ENCODE data around the gene MYH11.

MYH11 gene

GRCh38 chr16:15775209-15775608 is 81.6 kb downstream of the MYH11 start:
- ChIA-PET CTCF (interaction anchor here (1.2 to 2.4 kb wide), 3 partner anchors 9 to 20 kb away, joined by 3 to 11 read pairs (median 3); no protein-coding TSS in a partner anchor), POLR2A (no interaction called here)
- DNase-seq (ENCODE audit: extremely low spot score): no peak
- TF ChIP-seq CTCF (IDR thresholded peaks at IDR 0.05; ENCODE audit: control extremely low read depth, extremely low read depth, low read depth, missing control alignments): no peak

- TF ChIP-seq CTCF (IDR thresholded peaks at IDR 0.05; ENCODE audit: control extremely low read depth, extremely low read depth, low read depth, missing control alignments): no peak
- no peak for DNase-seq (ENCODE audit: extremely low spot score)
- ChIA-PET CTCF (interaction anchor here (1.8 to 2.4 kb wide), 2 partner anchors 8 to 47 kb away, joined by 4 to 11 read pairs; no protein-coding TSS in a partner anchor), POLR2A (no interaction called here)
These were observed 82.9 kb downstream of the MYH11 start for GRCh38 chr16:15773968-15774367.

- DNase-seq (ENCODE audit: extremely low spot score): no peak
- ChIA-PET CTCF (interaction anchor here (0.7 to 2.5 kb wide), 3 partner anchors 10 to 49 kb away, joined by 3 to 17 read pairs (median 5); no protein-coding TSS in a partner anchor), POLR2A (no interaction called here)
- no peak for TF ChIP-seq CTCF (IDR thresholded peaks at IDR 0.05; ENCODE audit: control extremely low read depth, extremely low read depth, low read depth, missing control alignments)
These were observed 84.1 kb downstream of the MYH11 start for GRCh38 chr16:15772579-15773293.

GRCh38 chr16:15771694-15772093 is 85.1 kb downstream of the MYH11 start:
- ChIA-PET POLR2A (no interaction called here), CTCF (interaction anchor here (1.1 to 2.5 kb wide), 2 partner anchors 15 to 50 kb away, joined by 3 to 17 read pairs; no protein-coding TSS in a partner anchor)
- no peak for TF ChIP-seq CTCF (IDR thresholded peaks at IDR 0.05; ENCODE audit: control extremely low read depth, extremely low read depth, low read depth, missing control alignments)
- no peak for DNase-seq (ENCODE audit: extremely low spot score)

GRCh38 chr16:15770512-15770911 is 86.3 kb downstream of the MYH11 start:
- DNase-seq (ENCODE audit: extremely low spot score): no peak
- CTCF ChIA-PET: interaction anchor here (0.7 to 2.5 kb wide), 5 partner anchors 14 to 417 kb away, joined by 3 to 17 read pairs (median 3); no protein-coding TSS in a partner anchor
- POLR2A ChIA-PET: no interaction called here
- no peak for TF ChIP-seq CTCF (IDR thresholded peaks at IDR 0.05; ENCODE audit: control extremely low read depth, extremely low read depth, low read depth, missing control alignments)

- CTCF ChIA-PET: interaction anchor here (0.7 to 2.5 kb wide), 3 partner anchors 52 to 417 kb away, joined by 3 to 17 read pairs (median 3); no protein-coding TSS in a partner anchor
- no peak for TF ChIP-seq CTCF (IDR thresholded peaks at IDR 0.05; ENCODE audit: control extremely low read depth, extremely low read depth, low read depth, missing control alignments)
- POLR2A ChIA-PET: no interaction called here
- no peak for DNase-seq (ENCODE audit: extremely low spot score)
These were observed 86.7 kb downstream of the MYH11 start for GRCh38 chr16:15770107-15770506.
